GM12872 (cell line): Measurements from ENCODE around the gene MYB.

Experiments used
- CTCF ChIP-seq: IDR thresholded peaks from 3 replicates; pipeline ENCODE4 v1.5.1; 2011; ENCODE audit warnings: low read depth, mild to moderate bottlenecking, low read length, moderate library complexity; ENCODE audit not compliant: insufficient read depth

MYB gene

DNA sequence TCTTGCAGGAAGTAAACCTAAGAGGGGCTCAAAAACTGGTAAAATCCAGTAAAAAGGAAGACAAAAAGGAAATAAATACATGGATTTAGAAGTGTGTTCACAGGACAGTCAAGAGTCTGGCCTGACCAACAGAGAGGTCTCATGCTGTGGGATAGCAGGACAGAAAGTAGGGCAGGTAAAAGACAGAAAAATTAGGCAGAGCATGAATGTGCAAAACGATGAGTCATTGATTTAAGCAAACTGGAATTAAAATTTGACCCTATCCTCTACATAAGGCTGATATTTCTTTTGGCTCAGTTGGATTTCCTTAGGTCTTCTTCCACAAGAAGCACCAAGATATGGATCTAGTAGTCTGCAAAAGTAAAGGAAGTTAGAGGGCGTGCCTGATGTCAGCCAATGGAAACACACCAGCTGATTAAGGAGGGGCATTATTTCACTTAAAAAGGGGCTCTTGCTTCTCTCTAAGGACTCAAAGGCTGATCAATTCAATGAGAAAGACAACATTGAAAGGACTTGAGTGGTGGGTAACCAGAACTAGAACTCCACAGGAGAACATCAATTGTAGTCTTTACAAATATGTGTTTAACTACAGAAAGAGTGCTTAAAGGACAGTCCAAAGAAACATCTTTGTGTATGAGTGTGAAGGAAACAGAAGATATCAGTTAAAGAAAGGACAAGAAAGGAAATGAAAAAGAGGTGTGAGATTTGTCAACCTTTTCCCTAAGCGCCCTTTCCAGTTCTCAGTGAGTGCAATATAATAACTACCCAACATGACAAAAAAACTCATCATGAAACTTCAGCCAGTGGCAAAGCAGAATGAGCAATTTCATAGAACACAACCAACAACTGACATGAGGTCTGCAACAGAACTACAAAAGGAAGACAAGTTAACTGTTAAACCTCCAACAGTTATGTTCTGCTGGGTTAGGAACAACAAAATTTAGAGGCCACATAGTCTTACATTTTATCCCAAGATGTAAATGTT is 19.4 kb upstream of the MYB start:
- TF ChIP-seq CTCF, result no peak

DNA sequence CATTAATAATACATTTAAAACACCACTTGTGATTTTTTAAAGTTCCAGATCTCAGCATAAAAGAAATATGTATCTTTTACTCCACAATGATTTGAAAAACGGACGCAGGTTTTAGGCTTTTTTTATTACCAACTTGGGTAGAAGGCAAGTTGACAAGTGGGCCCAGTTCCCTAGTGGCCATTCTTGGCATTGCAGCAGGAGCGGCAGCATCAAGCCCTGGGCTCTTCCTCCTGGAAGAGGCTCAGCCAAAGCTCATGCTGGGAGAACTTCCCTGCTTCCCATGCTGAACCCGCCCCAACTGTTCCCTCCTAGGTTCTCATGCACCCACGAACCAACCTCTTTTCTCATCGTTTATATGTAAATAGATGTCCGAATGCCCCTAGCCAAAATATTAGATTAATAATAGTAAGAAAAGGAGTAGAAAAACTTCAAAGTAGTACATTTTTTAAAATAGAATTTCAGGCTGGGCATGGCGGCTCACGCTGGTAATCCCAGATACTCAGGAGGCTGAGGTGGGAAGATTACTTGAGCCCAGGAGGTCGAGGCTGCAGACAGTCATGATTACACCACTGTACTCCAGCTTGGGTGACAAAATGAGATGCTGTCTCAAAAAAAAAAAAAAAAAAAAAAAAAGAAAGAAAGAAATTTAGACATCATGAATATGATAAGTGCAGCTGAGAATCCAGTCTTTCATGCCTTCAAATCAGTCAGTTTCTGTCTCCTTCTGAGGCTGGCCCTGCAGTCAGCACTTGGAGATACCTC is 18.2 kb upstream of the MYB start:
- TF ChIP-seq CTCF, result peak; percentile 96

DNA sequence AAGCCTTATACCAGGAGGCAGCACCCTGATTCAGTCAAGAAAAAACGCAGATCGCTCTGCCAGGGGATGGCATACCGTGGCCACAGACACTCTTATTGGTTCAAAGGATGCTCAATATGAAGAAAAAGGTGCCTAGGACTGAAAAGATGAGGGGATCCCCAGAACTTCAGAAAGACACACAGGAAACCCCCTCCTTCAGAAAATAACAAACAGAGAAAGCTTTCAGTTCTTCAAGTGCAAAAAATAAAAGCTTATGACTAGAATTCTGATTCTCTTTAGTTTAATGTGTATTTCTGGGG is 17.7 kb upstream of the MYB start:
- no peak for TF ChIP-seq CTCF

- no peak for TF ChIP-seq CTCF
Measured at GRCh38 chr6:135165031-135165430, 16.1 kb upstream of the MYB start.

DNA sequence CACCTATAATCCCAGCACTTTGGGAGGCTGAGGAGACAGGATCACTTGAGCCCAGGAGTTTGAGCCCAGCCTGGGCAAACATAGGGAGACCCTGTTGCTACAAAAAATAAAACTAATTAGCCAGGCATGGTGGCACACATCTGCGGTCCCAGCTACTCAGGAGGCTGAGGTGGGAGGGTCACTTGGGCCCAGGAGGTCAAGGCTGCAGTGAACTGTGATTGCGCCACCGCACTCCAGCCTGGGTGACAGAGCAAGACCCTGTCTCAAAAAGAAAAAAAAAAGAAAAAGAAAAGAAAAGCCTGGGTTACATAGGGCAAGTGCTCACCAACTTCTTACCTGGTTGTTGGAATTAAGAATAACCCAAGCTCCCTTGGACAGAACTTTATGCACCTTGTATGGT is 14.6 kb upstream of the MYB start:
- TF ChIP-seq CTCF, result no peak

- TF ChIP-seq CTCF, result no peak
Measured at GRCh38 chr6:135167617-135168016, 13.5 kb upstream of the MYB start.

GRCh38 chr6:135168766-135169165 is 12.3 kb upstream of the MYB start:
- no peak for TF ChIP-seq CTCF
